NCI-H187 (cell line): ENCODE measurements around the gene MICU2.
"Not testable (repeated sequence)": the region's sequence is repeated elsewhere in the genome, so short reads cannot be mapped to it uniquely, and the experiment has no call there.

Experiments used
- DNase-seq, 2 experiments: peaks; one replicate each; lab custom pipeline; 2025; lab: John Stamatoyannopoulos, UW

Gene MICU2

DNA sequence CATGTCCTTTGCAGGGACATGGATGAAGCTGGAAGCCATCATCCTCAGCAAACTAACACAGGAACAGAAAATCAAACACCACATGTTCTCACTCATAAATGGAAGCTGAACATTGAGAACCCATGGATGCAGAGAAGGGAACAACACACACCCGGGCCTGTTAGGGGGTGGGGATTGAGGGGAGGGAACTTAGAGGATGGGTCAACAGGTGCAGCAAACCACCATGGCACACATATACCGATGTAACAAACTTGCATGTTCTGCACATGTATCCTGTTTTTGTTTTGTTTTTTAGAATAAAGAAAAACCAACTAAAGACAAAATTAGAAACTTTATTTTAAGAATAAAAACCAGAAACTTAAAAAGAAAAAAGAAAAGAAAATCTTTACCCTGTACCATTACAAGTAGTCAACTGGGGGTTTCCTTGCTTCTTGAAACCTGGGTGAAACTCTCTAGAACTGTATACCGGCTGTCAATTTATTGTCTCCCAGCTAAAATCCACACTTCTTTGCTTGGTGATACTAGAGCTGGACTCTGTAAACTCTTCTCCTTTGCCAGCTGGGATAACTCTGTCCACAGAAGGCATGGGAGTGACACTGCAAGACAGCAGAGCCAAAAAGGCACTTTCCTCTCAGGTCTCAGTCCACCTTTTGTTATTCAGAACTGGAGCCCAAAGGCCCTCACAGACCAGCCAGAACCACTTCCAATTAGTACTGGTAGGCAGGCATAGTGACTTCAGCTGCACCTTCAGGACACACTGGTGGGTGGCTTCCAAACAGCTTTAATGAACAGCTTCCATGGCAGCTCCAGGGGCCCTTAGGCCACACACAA lies 9.0 kb downstream of the MICU2 start:
- no peak for DNase-seq

DNA sequence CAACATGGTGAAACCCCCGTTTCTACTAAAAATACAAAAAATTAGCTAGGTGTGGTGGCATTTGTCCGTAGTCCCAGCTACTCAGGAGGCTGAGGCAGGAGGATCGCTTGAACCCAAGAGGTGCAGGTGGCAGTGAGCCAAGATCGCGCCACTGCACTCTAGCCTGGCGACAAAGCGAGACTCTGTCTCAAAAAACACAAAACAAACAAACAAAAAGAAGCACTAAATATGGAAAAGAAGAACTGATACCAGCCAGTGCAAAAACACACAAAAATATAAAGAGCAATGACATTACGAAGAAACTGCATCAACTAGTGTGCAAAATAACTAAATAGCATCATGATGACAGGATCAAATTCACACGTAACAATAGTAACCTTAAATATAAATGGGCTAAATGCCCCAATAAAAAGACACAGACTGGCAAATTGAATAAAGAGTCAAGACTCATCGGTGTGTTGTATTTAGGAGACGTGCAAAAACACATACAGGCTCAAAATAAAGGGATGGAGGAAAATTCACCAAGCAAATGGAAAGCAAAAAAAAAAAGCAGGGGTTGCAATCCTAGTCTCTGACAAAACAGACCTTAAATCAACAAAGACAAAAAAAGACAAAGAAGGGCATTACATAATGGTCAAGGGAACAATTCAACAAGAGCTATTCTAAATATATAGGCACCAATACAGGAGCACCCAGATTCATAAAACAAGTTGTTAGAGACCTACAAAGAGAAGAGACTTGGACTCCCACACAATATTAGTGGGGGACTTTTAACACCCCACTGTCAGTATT lies 13.1 kb downstream of the MICU2 start:
- not testable (repeated sequence) for DNase-seq

GRCh38 chr13:21590231-21590630 lies 13.7 kb downstream of the MICU2 start:
- no peak for DNase-seq

GRCh38 chr13:21589510-21589909 lies 14.5 kb downstream of the MICU2 start:
- not testable (repeated sequence) for DNase-seq

- DNase-seq: not testable (repeated sequence)
Measured at GRCh38 chr13:21588411-21588810, 15.6 kb downstream of the MICU2 start.

DNA sequence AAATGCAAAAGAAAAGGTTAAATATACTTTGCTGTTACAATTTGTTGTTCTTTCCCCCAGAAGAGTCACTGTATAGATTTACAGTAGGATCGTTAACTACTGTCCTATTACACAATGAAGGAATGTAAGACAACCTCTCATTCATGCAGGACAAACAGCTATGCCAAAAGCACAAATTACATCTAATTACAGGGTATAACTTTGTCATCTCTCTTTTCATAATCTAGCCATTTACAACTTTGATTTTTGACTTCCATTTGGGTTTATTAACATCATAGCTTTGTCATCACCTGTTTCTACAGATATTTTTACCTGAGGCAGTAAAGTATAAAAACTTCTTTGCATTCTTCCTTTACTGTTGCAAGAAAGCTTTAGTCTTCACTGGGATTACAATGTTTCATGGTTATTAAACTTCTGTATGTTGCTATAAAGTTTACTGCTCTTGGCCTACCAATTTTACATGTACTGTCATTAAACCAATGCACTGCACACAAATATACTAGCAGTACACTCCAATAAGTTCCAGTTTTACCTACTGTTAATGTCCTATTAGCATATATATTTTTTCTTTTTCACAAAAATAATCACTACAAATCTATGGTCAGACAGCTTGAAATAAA lies 18.9 kb downstream of the MICU2 start:
- DNase-seq: no peak

DNA sequence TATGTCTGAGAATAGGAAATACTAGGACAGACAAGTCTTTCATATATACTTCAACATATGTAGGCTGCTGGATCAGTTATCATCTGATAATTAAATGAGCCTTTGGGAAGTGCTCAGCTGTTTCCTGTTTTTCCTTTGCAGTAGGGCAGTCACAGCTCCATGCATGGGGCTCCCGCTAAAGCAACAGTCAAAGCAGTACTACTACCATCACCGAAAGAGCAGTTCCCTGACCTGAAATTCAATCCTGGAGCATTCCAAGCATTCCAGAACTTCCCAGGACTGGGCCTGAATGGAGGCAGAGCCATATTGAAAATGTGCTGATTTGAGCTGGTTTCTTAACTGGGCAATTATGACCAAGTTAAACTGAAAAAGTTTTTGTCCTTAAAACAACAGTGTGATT lies 20.5 kb downstream of the MICU2 start:
- no peak for DNase-seq

GRCh38 chr13:21580736-21581135 lies 23.2 kb downstream of the MICU2 start:
- no peak for DNase-seq

GRCh38 chr13:21579754-21580316 lies 24.1 kb downstream of the MICU2 start:
- no peak for DNase-seq

DNA sequence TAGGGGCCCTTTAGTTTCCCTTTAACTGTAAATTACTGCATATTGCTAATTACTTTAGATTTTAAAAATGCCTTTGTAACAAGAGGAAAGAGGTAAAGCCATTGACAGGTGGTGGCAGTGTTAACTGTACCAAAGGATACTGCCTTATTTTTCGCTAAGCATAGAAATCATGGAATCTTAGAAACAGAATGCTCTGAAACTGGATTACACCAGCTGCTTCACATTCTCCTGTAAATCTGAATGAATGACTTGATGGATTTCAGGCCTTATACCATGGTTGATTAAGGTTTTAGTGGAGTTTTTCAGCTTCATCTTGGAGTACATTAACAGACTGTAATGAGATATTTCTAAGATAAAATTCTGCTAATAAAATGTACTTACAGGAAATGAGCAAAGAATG lies 25.2 kb downstream of the MICU2 start:
- DNase-seq: no peak

DNA sequence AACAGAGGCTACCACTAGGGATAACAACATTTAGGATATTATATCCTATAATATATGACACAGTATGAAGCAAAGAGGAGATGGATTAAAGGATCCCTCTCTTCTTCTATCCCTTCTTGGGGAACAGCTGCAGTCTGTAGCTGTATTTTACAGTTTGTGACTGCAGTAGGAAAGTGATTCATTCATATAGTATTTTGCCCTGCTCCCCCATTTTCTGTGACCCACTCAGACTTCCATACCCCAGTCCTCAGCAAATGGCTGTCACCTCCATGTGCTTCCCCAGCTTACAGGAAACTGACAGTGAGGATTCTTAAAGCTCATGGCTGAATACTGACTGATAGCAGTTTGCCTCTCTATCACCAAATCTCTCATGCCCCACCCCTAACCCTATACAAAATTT lies 27.5 kb downstream of the MICU2 start:
- DNase-seq: no peak

- no peak for DNase-seq
Measured at GRCh38 chr13:21573920-21574712, 29.9 kb downstream of the MICU2 start.

GRCh38 chr13:21569686-21570085 lies 34.3 kb downstream of the MICU2 start:
- no peak for DNase-seq

GRCh38 chr13:21568854-21569253 lies 35.1 kb downstream of the MICU2 start:
- no peak for DNase-seq

- DNase-seq: no peak
Measured at GRCh38 chr13:21567714-21568113, 36.3 kb downstream of the MICU2 start.

DNA sequence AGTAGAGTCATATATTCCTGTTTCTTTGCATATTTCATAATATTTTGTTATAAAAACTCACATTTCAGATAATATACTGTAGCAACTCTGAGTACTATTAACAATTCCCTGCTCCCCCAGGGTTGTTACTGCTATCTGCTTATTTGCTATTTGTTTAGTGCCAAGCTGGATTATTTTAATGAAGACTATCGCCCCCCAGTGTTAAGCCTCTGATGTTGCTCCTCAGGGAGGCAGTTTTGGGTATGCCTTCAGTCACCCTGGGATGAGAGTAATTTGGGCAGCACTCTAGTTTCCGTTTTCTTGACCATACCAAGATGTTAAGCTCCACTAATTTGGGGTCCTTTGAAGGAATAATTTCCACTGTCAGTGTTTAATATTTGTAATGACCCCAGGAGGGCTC lies 46.0 kb downstream of the MICU2 start:
- no peak for DNase-seq

- no peak for DNase-seq
Measured at GRCh38 chr13:21556051-21556450, 47.9 kb downstream of the MICU2 start.

- DNase-seq: not testable (repeated sequence)
Measured at GRCh38 chr13:21553261-21553660, 50.7 kb downstream of the MICU2 start.

DNA sequence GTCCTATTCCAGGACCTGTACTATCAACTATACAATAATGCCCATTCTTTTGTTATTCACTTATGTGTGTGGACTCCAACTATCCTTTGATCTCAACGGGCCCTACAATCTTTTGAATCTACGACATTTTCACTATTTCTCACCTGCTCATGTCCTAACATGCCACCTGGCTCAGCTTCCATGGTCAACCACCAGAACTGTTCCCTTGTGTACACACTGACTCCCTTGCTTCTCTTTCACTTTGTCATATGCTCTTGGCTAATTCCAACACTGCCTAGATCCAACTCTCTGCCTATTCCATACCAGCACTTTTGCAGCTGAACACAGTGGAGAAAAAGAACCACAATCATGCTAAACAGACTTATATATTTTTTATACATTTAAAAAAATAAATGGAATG lies 53.1 kb downstream of the MICU2 start:
- no peak for DNase-seq

DNA sequence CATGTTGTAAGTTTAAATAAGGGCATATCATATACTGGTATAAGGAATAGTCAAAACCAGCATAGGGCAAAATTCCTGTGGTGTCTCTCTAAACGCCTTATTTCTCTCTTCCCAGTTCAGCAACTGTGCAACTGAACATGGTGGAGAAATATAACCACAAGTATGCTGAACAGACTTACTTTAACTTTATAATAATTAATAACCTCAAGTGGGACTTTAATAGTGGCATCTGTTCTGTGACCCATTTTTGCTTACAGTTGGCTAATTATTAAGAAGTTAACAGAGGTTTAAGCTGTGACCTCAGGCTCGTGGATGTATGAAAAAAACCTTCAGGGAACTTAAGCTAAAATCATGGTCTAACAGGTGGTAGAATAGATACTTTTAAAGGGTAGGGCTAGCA lies 54.3 kb downstream of the MICU2 start:
- DNase-seq: no peak

GRCh38 chr13:21548577-21548976 lies 55.4 kb downstream of the MICU2 start:
- DNase-seq: no peak

GRCh38 chr13:21546372-21546771 lies 57.6 kb downstream of the MICU2 start:
- DNase-seq: no peak
